H1 (cell line): ENCODE results near the gene TMEM161B. TPM values are rescaled to one million over a fixed set of nuclear protein-coding genes. Genes with fewer than 3 reads are reported as not detected.

Source experiments
- CTCF ChIA-PET: fragments of 300-600 bp; sonication (Branson Sonifier 250); formaldehyde crosslinking; loops from one replicate; lab custom pipeline; 2021; ENCODE audit not compliant: partially characterized antibody; lab: Charles Lee
- POLR2A ChIA-PET: fragments of 300-600 bp; sonication (Branson Sonifier 250); formaldehyde crosslinking; loops from one replicate; lab custom pipeline; 2021; ENCODE audit warnings: inconsistent platforms; ENCODE audit not compliant: partially characterized antibody; lab: Charles Lee
- DNase-seq, 2 experiments: peaks; one replicate each; pipeline versions ENCODE4 v3.0.0 to v3.0.0-alpha.2; 2010 to 2022; ENCODE audit warnings: low spot score in 2 of 2, low read depth in 1 of 2, mixed read lengths in 1 of 2
- FAIRE-seq: peaks from 2 replicates; lab custom pipeline; 2011; peaks lifted over from hg19 to GRCh38; lab: Jason Lieb, UNC
- H2AFZ ChIP-seq: 2 replicates; pipeline ENCODE4 v1.8.1; 2012; ENCODE audit warnings: low read length, inconsistent platforms
- H2AK5ac ChIP-seq: 2 replicates; pipeline ENCODE4 v1.6.1; 2013; ENCODE audit warnings: low read depth, low read length
- H2BK120ac ChIP-seq: replicated peaks from 2 replicates; pipeline ENCODE3; 2013; ENCODE audit warnings: low read depth, low read length, inconsistent platforms
- H2BK12ac ChIP-seq: 2 replicates; pipeline ENCODE4 v1.6.1; 2013; ENCODE audit warnings: low read depth, low read length
- H2BK15ac ChIP-seq: 2 replicates; pipeline ENCODE4 v1.6.1; 2013; ENCODE audit warnings: low read length
- H2BK20ac ChIP-seq: 2 replicates; pipeline ENCODE4 v1.6.1; 2013; ENCODE audit warnings: low read length
- H2BK5ac ChIP-seq: 2 replicates; pipeline ENCODE4 v1.6.1; 2013; ENCODE audit warnings: low read depth, low read length
- H3K14ac ChIP-seq: 2 replicates; pipeline ENCODE4 v1.6.1; 2013; ENCODE audit warnings: inconsistent platforms; ENCODE audit not compliant: insufficient read length
- H3K18ac ChIP-seq: 2 replicates; pipeline ENCODE4 v1.6.1; 2013; ENCODE audit warnings: low read length; ENCODE audit errors: extremely low read depth
- H3K23ac ChIP-seq: 2 replicates; pipeline ENCODE4 v1.6.1; 2013; ENCODE audit warnings: inconsistent platforms; ENCODE audit not compliant: insufficient read length
- H3K23me2 ChIP-seq: 2 replicates; pipeline ENCODE4 v1.6.1; 2013; ENCODE audit warnings: low read depth, low read length
- H3K27ac ChIP-seq: 2 replicates; pipeline ENCODE4 v1.6.1; 2011; ENCODE audit warnings: low read depth, low read length, inconsistent platforms
- H3K27me3 ChIP-seq, 4 experiments: replicated peaks in 1 of 4; 1 replicate in 1 of 4; 2 replicates in 3 of 4; pipeline versions ENCODE4 v1.6.1 to v1.8.1; 2011 to 2013; ENCODE audit warnings: low read length in 3 of 4, mild to moderate bottlenecking in 3 of 4, inconsistent platforms in 2 of 4, mixed read lengths in 2 of 4, moderate library complexity in 1 of 4; ENCODE audit not compliant: control insufficient read depth in 3 of 4, insufficient read depth in 3 of 4; ENCODE audit errors: extremely low read depth in 1 of 4
- H3K36me3 ChIP-seq, 4 experiments: 2 replicates each; pipeline versions ENCODE4 v1.6.1 to v1.8.1; 2011 to 2013; ENCODE audit warnings: mild to moderate bottlenecking in 4 of 4, low read length in 3 of 4, moderate library complexity in 2 of 4, control low read depth in 1 of 4, inconsistent platforms in 1 of 4; ENCODE audit not compliant: insufficient read depth in 4 of 4, control insufficient read depth in 2 of 4
- H3K4ac ChIP-seq: replicated peaks from 2 replicates; pipeline ENCODE3; 2013; ENCODE audit warnings: low read length, low read depth, mixed read lengths, inconsistent platforms; ENCODE audit not compliant: insufficient read length
- H3K4me1 ChIP-seq, 4 experiments: replicated peaks in 1 of 4; 1 replicate in 1 of 4; 2 replicates in 3 of 4; pipeline versions ENCODE4 v1.6.1 to v1.8.1; 2011 to 2013; ENCODE audit warnings: low read length in 3 of 4, inconsistent platforms in 2 of 4, mixed read lengths in 1 of 4; ENCODE audit not compliant: insufficient read depth in 4 of 4, control insufficient read depth in 3 of 4
- H3K4me2 ChIP-seq, 2 experiments: 2 replicates each; pipeline versions ENCODE4 v1.6.1 to v1.8.1; 2011 to 2013; ENCODE audit warnings: low read depth in 2 of 2, low read length in 2 of 2, control low read depth in 1 of 2, inconsistent platforms in 1 of 2, mild to moderate bottlenecking in 1 of 2; ENCODE audit not compliant: insufficient read depth in 1 of 2
- H3K4me3 ChIP-seq, 4 experiments: fragments of 200-600, 300-600 bp in 1 of 4; sonication (generic), shearing (Covaris generic), sonication (Bioruptor Twin) in 1 of 4; 2 replicates each; pipeline versions ENCODE4 v1.5.1 to v1.8.1; 2011 to 2016; ENCODE audit warnings: low read length in 4 of 4, low read depth in 3 of 4, control low read depth in 2 of 4, inconsistent platforms in 2 of 4, mild to moderate bottlenecking in 2 of 4, mixed read lengths in 1 of 4, moderate library complexity in 1 of 4; ENCODE audit not compliant: insufficient read depth in 2 of 4; ENCODE audit errors: extremely low read depth in 1 of 4
- H3K56ac ChIP-seq: replicated peaks from 2 replicates; pipeline ENCODE3; 2013; ENCODE audit warnings: low read depth, mild to moderate bottlenecking, mixed read lengths, low read length, inconsistent platforms; ENCODE audit not compliant: insufficient read length
- H3K79me1 ChIP-seq: 2 replicates; pipeline ENCODE4 v1.6.1; 2013; ENCODE audit warnings: low read depth, low read length, control low read depth
- H3K79me2 ChIP-seq, 2 experiments: 2 replicates each; pipeline versions ENCODE4 v1.6.1 to v1.8.1; 2012 to 2013; ENCODE audit warnings: low read length in 2 of 2, mild to moderate bottlenecking in 2 of 2, inconsistent platforms in 1 of 2; ENCODE audit not compliant: insufficient read depth in 2 of 2, control insufficient read depth in 1 of 2
- H3K9ac ChIP-seq, 4 experiments: replicated peaks in 1 of 4; 1 replicate in 1 of 4; 2 replicates in 3 of 4; pipeline versions ENCODE4 v1.6.1 to v1.8.1; 2011 to 2013; ENCODE audit warnings: low read depth in 3 of 4, low read length in 3 of 4, control low read depth in 2 of 4, mild to moderate bottlenecking in 2 of 4, moderate library complexity in 2 of 4, inconsistent platforms in 1 of 4; ENCODE audit errors: extremely low read depth in 1 of 4
- H3K9me3 ChIP-seq, 2 experiments: 2 replicates each; pipeline versions ENCODE4 v1.6.1 to v1.8.1; 2012 to 2013; ENCODE audit warnings: mild to moderate bottlenecking in 2 of 2, moderate library complexity in 2 of 2, control low read depth in 1 of 2, inconsistent platforms in 1 of 2, low read depth in 1 of 2, low read length in 1 of 2, mixed read lengths in 1 of 2; ENCODE audit not compliant: insufficient read depth in 2 of 2
- H4K20me1 ChIP-seq, 2 experiments: replicated peaks in 1 of 2; 2 replicates each; pipeline versions ENCODE3 to v1.8.1; 2011 to 2013; ENCODE audit warnings: inconsistent platforms in 2 of 2, low read length in 2 of 2, mild to moderate bottlenecking in 1 of 2; ENCODE audit not compliant: insufficient read depth in 2 of 2, control insufficient read depth in 1 of 2
- H4K5ac ChIP-seq: 2 replicates; pipeline ENCODE4 v1.6.1; 2013; ENCODE audit warnings: low read length, low read depth, mixed read lengths, inconsistent platforms; ENCODE audit not compliant: insufficient read length
- H4K8ac ChIP-seq: 2 replicates; pipeline ENCODE4 v1.8.0; 2013; ENCODE audit warnings: mild to moderate bottlenecking, moderate library complexity, low read length, inconsistent platforms; ENCODE audit not compliant: insufficient read depth; ENCODE audit errors: extremely low read depth
- H4K91ac ChIP-seq: replicated peaks from 2 replicates; pipeline ENCODE3; 2013; ENCODE audit warnings: low read length, mixed read lengths, inconsistent platforms; ENCODE audit not compliant: insufficient read length
- WGBS, 2 experiments: shearing (Covaris generic) in 1 of 2; methylation state at CpG; one replicate each; pipeline versions ENCODE4 v1.1.6 to v1.1.7; 2013 to 2015; ENCODE audit warnings: low lambda C conversion rate in 2 of 2, mixed read lengths in 2 of 2, inconsistent platforms in 1 of 2, low coverage in 1 of 2, missing lambda C conversion rate in 1 of 2; ENCODE audit not compliant: insufficient replicate concordance in 2 of 2, insufficient coverage in 1 of 2, insufficient read length in 1 of 2; ENCODE audit errors: extremely low coverage in 1 of 2, missing lambda C conversion rate in 1 of 2; 5-methylcytosine and 5-hydroxymethylcytosine counted together
- polyA plus RNA-seq, 7 experiments: library from polyadenylated mRNA; depleted of rRNA in 3 of 7; stranded (reverse) in 5 of 7; unstranded in 2 of 7; fragments of >200 nt in 5 of 7; fragments of 200-250 nt in 2 of 7; gene quantifications; 1 replicate in 5 of 7; 2 replicates in 1 of 7; 4 replicates in 1 of 7; pipeline versions ENCODE4 v1.2.1 to v1.2.3, GENCODE V29; 2011 to 2013; ENCODE audit warnings: missing spikeins in 2 of 7, mixed read lengths in 2 of 7
- total RNA-seq: library from RNA; stranded (reverse); fragmentation: NEBNext Ultra II Directional; extraction: Animal tissue kit (Norgen Biotek cat#: 25700); gene quantifications from 2 replicates; pipeline ENCODE4 v1.2.1, GENCODE V29; 2021

Gene TMEM161B
- total and polyA plus RNA-seq, 2 of the 8 experiments (the other 6 are each of a cell fraction or from before 2014, with no cell fraction given): 7.4 to 13.8 TPM

- Histone ChIP-seq H2BK120ac (no peak overlapping the region), H2BK12ac (peak overlapping the region; percentile 62; the same call in 1 of the 2 replicates), H4K8ac (no peak overlapping the region), H3K4ac (no peak overlapping the region), H2BK20ac (0 out of 2 replicates have a peak overlapping the region, but pooled peaks have one; percentile 35), H3K18ac (no peak overlapping the region), H3K23ac (no peak overlapping the region), H3K23me2 (no peaks in the 10 kb centered on the region), H2AK5ac (peak overlapping the region; percentile 96), H3K9ac (no peak overlapping the region), H3K36me3 (no peaks in the 10 kb centered on the region), H3K14ac (no peak overlapping the region), H3K56ac (no peak overlapping the region), H4K20me1 (no peaks in the 10 kb centered on the region), H2BK15ac (0 out of 2 replicates have a peak overlapping the region, but pooled peaks have one; percentile 33), H3K4me2 (no peak overlapping the region; a peak in 1 of 4 replicates), H2AFZ (no peak overlapping the region), H3K79me1 (peaks cover 5% of the 10 kb centered on the region; the same call in 1 of the 2 replicates), H3K4me1 (peaks cover 0 to 30% (median 15%) of the 10 kb centered on the region in 4 experiments; a peak in 4 of 7 replicates), H3K9me3 (no peaks in the 10 kb centered on the region), H4K91ac (no peak overlapping the region), H2BK5ac (peak overlapping the region; percentile 42; the same call in 1 of the 2 replicates), H3K79me2 (peaks cover 3 to 100% of the 10 kb centered on the region in 2 experiments; a peak in 3 of 4 replicates), H4K5ac (no peak overlapping the region), H3K27me3 (no peaks in the 10 kb centered on the region), H3K27ac (no peak overlapping the region), H3K4me3 (no peak overlapping the region)
- DNase-seq (no peak), FAIRE-seq (no peak)
- POLR2A ChIA-PET: no interaction called here
- CTCF ChIA-PET: interaction anchor here (1.3 kb wide), 1 partner anchor 433 kb away, joined by 5 read pairs; no protein-coding TSS in a partner anchor
- 60% methylated on average over 3 of the region's 3 CpGs; no CpG with 5 or more reads in 1 of the 2 experiments for WGBS, 2 experiments
Observed at GRCh38 chr5:88248094-88248493, 20.6 kb downstream of the TMEM161B start.
